Measurements from ENCODE around the gene RBFOX1.
A peak's percentile ranks its signal among the peaks of the same experiment; 100 is the strongest.

RBFOX1 gene

DNA sequence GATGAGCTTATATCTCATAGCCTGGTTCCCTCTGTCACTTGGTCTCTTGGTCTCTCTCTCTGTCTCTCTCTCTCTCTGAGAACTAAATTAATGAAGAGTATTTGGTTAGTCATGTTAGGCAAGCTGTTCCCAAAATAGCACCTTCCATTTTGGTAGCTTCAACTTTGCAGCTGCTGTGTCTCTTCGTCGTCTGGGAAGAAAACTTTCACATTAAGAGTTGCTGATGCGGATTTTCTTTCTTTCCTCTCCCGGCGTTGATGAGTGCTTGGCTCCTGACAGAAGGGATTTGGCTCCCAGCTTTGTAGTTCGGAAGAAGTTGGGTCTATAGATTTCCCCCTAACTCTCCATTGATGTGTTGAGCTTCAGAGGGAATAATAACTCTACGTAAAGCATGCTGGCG, at the start of gene RBFOX1:
Gene RBFOX1, plus strand, starts transcription at position 235 of the 400 bp plus-strand sequence.
- no peak for DNase-seq

DNA sequence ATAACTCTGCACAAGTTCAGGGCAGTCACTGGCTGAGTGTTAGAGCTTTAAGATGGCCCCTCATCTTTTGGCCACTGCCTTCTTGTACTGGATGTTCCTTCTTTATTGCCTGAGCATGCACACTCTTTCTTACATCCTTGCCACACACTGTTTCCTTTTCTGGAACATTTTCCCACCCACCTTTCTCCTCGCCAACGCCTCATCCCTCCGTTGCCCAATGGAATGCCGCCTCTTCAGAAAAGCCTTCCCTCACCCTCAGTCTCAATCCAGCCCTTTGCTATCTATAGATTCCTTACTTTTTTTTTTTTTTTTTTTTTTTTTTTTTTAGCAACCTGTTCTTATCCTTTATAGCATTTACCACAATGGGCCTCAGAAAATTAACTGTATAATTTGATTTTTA, 47.9 kb upstream of the RBFOX1 start:
- DNase-seq: no peak

DNA sequence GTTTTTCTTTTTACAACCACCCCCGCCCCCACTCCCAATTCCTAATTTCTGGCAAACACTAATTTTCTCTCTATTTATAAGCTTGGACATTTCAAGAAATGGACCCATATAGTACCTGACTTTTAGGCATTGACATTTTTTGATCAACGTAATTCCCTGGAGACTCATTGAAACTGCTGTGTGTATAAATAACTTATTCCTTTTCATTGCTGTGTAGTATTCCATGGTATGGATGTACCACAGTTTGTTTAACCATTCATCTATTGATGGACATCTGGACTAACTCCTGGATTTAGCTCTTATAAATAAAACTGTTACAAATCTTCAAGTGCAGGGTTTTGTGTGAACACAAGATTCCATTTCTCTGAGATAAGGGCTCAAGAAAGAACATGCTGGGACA, 47.1 kb upstream of the RBFOX1 start:
- DNase-seq: no peak

DNA sequence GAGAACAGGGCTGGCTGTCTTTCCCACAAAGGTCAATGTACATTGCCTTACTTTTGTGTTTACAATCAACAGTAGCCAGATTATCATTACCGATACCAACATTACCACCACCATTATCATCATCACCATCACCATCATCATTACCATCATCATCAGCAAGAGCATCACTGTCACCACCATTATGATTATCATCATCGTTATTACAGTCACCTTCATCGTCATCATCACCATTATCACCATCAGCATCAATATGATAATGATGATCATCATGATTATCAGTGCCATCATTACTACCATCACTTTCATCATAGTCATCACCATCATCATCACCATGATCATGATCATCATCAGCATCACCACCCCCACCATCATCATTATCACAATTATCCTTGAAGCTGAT, 43.3 kb upstream of the RBFOX1 start:
- DNase-seq: no peak

DNA sequence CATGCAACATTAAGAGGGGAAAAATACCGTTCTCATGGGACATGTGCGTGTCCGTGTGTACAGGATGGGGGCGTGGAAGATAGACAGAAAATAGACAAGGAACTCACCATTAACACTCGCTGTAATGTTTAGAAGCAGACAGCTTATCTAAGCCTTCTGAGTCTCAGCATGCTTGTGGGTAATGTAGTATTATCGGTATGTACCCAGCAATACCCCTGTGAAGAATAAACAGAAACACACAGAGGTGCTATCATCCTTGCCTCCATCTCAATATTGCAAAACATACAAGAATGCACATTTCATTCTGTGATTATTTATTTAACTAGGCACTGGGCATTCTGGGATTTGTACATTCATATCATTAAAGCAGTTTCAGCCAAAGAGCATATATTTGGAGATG, 42.0 kb upstream of the RBFOX1 start:
- no peak for DNase-seq

DNA sequence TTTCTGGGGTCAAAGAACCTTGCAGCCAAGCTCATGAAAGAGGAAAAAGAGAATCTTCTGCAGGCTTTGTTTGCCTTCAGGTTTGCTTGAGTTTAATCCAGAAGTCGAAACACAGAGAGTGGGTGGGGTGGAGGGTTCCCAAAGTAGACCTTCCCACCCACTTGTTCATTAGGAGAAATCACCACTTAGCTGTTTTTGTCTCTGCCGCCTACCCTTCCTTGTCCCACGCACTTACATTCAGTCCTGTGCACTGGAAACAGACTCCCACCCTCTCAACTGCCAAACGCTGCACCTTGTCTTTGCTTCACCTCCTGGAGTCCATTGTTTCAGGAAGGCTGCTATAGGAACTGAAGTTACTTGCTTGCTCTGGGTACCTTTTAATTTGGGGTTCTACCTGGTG, 38.6 kb upstream of the RBFOX1 start:
- DNase-seq: no peak

DNA sequence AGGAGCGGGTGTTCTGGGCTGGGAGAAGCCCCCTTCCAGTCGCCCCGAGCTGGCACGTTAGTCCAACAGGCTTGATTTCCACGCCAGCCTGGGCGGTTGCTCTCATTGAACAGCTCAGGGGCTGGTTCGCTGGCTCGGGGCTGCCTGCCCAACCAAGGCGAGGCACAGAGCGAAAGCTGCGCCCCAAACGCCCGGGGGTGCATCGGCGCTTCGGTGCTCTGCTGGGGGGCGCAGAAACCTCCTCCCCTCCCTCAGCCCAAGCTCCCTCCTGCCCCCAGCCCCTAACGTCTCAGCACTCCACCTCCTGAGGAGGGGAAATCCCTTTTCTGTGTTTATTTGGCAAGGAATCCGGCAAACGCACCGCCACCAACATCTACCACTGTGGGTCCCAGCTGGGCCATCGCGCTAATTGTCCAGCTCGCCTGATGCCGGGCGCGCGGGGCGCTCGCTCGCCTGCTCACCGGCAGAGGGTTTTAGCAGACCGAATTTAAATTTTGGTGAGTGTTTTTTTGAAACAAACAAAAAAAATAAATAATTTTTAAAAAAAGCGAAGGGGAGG, 29.5 kb upstream of the RBFOX1 start:
- DNase-seq: peak; percentile 66

- DNase-seq: peak; percentile 63
Measured at GRCh38 chr16:7303660-7304200, 28.9 kb upstream of the RBFOX1 start.

DNA sequence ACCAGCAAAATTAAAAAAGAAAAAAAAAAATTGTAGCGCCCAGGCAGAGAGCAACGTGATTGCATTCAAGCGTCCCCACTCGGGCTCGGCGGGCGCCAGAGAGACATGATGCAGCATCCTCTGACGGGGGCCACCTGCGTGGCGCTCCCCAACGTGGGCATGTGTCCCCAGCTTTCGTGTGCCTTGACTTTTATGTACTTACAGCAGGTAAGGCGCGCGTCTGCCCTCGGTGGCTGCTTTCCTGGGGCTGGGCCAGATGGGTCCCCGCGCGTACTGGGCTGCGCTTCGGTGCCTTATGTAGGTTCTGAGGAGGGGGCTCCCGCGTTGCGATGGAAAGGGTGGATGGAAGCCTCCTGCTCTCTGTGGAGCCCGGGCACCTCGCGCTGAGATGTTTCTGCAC, 28.4 kb upstream of the RBFOX1 start:
- DNase-seq: peak; percentile 42

DNA sequence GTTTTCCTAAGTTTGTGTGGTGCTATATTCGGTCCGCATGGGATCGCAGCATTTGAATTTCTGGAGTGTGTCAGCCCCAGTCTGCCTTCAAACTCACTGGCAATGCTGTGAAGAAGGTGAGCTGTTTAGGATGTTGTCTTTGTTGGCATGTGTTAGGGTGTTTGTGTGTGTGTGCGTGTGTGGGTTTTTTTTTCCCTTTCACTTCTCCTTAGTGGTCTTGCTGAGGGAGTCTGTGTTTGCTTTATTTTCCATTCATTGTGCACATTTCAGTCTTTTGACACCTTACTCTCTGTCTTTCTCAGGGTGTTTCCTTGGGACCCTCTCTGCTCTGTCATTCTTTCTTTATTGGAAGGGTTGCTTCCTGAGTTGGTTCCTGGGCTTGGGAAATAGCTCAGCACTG, 27.7 kb upstream of the RBFOX1 start:
- DNase-seq: peak; percentile 41

GRCh38 chr16:7313170-7313569, 19.5 kb upstream of the RBFOX1 start:
- DNase-seq: peak; percentile 38

DNA sequence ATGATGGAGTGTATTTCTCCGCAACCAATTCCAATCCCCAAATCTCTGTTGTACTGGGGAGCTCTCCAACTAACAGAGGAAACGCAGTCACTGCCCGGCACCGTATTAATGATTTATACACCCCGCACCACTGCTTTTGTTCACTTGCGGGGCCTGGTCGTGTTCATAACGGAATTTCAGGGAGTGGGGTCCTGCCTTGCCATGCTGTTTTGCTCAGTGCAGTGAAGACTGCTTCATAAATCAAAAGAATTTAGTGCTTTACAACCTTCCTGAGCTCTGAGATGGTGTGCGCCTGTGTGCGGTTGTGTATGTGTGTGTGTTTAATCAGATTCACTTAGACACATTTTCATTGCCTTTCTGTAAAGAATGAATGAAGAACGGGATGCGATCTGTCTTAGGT, 18.5 kb upstream of the RBFOX1 start:
- no peak for DNase-seq

DNA sequence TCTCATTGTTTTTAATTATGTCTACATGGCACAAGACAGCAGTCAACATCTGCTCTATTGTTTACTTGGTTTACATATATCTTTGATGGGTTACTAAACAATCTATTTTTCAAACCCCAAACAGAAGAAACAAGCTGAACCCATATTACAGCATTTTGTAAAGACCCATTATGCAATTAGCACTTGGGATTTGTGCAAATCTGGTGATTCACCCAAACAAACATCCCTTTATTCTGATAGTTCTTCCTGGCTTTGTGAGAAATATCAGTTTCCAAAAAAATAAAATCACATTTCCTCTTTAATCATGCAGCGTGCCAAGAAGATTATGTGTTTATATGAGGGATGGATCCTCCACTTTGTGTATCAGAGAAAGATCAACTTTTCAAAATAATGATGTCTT, 16.8 kb upstream of the RBFOX1 start:
- no peak for DNase-seq

DNA sequence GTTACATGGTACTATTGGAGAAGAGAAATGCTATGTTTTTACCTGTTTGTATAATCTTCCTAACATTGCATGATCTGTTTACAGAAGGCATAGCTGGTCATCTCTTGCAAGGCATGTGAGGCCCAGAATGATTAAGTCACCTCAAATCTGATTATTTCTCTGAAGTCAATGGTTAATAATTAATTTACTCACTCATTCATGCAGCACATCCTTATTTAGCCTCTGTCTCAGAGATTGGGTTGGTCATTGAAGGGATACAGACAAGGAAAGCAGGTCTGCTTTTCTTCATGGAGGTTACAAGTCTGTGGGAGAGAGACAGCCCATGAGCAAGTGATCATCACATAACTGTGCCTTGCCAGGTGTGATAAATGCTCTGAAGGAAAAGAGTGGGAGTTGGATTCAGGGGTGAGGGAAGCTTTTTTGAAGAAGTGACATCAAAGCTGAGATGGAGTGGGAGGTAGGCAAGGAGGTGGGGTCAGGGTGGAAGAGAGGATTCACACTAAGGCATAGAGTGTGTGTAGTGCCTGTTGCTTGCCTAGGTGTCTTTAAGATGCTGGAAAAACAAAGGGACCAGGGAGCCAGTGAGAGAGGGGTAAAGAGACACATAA, 16.3 kb upstream of the RBFOX1 start:
- DNase-seq: no peak

DNA sequence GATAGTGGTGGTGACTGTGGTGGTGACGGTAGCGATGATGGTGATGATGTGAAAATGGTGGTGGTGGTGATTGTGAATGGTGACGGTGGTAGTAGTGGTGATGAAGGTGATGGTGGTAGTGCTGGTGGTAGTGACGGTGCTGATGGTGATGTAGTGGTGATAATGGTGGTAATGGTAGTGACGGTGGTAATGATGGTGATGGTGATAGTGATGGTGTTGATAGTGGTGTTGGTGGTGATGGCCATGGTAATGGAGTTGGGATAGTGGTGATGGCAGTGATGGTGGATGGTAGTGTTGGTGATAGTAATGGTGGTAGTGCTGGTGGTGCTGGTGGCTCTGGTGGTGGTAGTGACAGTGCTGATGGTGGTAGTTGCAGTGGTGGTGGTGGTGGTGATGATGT, 14.7 kb upstream of the RBFOX1 start:
- no peak for DNase-seq

DNA sequence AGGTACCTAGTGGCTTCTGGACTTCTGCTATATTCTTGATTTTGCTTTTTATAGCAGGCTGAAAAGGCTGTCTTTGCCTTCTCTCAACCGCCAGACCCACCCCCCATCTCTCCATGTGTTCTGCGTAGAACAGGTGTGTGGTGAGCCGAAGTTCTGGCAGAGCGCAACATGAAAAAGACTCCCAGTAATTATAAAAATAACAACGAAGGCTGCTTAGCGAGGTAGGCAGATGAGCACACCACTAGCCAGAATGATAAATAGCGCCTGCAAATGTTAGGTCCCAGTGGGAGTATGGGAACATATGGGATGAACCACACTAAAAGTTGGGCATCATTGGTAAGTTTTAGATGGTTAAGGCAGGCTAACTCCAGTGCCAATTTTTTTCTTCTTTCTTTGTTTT, 14.0 kb upstream of the RBFOX1 start:
- peak; percentile 20 for DNase-seq

DNA sequence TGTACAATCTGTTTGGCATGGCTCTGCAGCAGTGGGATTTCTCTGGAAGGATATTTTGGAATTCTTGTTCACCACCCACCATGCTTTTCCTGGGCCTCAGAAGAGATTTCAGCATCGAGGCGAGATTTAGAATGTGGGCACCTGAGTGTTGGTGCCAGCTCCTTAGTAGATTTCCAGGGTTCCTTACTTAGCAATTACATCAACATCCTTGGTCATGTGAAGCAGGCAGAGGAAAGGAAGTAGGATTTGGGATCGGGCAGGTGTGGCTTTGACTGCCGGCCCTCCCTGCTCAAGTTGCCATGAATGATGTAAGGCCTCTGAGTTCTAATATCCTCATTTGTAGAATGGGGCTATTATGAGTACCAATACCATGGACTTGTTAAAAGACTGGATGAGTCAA, 13.1 kb upstream of the RBFOX1 start:
- no peak for DNase-seq

- DNase-seq: peak; percentile 94
Measured at GRCh38 chr16:7321661-7322060, 11.0 kb upstream of the RBFOX1 start.

DNA sequence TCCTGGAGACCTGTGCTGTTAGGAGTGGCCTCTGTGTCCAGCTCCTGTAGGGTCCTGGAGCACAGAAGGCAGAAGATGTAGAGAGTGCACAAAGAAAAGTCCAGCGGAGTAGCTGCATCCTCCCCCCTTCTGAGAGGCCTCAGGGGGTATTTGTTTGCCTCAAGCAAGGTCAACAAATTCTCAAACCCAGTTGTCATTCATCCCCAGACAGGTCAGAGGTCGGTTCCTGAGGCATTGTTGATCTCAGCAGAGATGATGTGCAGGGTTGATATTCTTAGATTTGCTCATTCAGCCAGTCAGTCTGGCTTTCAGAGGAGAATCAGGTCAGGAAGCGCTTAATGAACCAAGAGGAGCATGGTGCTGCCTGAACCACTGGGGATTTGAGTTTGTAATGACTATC, 8.3 kb upstream of the RBFOX1 start:
- no peak for DNase-seq

GRCh38 chr16:7325834-7326233, 6.8 kb upstream of the RBFOX1 start:
- no peak for DNase-seq

GRCh38 chr16:7330709-7331108, 1.9 kb upstream of the RBFOX1 start:
- no peak for DNase-seq

DNA sequence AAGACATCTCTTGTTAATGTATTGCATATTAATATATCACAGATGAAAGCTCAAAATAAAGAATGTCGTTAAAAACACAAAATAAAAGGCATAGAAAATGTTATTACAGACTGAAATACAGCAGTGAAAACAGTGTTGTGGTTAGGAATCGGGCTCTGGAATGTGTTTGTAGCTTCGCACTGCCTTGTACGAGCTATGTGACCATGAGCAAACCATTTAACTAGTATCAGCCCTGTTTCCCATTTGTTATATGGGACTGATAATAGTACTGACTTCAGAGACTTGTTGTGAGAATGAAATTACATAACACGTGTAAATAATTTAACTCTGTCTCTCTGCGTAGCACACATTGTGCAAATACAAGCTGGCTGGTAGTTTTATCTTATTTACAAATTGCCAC, 648 bp upstream of the RBFOX1 start:
- no peak for DNase-seq

DNA sequence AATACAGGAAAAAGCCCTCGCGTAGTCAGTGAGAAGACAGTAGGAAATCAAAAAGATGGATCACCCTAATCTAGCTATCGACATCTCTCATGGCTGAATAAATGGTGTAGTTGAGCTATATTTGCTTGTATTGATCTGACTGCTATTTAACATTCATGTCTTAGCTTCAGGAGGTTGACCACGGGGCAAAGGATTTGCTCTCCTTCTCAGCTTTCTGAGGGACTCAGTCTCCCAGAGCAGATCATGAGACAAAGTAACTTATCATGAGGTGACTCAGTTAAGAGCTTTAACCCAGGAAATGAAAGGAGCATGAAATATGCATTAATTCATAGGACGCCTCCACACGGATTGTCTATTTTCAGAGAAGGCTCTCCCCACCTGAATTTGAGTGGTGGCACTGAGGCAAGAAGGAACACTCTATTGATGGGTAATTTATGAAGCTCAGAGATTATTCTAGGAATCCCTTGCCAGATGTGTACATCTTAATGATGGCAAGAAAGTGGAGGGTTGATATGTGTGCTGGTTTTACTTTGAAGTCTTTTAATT, 608 bp downstream of the RBFOX1 start:
- no peak for DNase-seq

DNA sequence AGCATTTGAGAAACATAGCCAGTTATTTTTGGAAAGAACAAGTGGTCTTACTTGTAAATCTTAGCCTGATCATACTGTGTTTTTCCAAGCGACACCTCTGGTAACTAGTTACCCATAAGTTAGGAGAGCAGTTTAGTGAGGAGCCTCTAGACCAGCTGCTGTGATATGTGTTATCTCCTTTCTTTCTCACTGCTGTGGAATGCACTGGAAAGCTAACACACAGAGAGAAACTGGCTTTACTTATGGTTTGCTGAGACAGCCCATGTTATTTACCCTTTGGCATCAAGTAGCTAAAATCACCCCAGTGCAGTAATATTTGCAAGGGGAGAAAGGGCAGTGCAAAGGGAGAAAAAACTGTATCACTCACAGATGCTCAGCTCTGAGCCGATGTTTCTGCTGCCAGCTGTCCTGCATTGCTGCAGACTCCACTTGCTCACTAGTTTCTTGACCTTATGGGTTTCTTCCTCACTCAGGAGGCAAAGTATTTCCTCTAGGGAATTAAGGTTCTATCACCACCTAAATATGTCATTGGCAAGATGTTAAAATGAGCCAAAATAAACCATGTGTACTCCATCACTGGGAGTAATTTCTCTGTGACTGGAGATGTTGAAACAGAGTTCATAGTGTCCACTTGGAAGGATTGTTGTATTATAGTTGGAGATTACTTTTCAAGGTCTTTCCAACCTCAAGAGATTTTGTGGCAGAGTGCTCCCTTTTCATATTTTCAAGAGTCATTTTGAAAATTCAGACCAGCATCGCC, 2.3 kb downstream of the RBFOX1 start:
- DNase-seq: no peak
